DMS53 treated with DMSO at 0.1 percent for 48 hours (cell line): ENCODE measurements around the gene GAPDH.
A peak's percentile ranks its signal among the peaks of the same experiment; 100 is the strongest.
"Not testable (repeated sequence)": the region's sequence is repeated elsewhere in the genome, so short reads cannot be mapped to it uniquely, and the experiment has no call there.

Experiments
- DNase-seq: peaks from one replicate; lab custom pipeline; 2025; ENCODE audit not compliant: unreplicated experiment; lab: John Stamatoyannopoulos, UW

GAPDH gene

DNA sequence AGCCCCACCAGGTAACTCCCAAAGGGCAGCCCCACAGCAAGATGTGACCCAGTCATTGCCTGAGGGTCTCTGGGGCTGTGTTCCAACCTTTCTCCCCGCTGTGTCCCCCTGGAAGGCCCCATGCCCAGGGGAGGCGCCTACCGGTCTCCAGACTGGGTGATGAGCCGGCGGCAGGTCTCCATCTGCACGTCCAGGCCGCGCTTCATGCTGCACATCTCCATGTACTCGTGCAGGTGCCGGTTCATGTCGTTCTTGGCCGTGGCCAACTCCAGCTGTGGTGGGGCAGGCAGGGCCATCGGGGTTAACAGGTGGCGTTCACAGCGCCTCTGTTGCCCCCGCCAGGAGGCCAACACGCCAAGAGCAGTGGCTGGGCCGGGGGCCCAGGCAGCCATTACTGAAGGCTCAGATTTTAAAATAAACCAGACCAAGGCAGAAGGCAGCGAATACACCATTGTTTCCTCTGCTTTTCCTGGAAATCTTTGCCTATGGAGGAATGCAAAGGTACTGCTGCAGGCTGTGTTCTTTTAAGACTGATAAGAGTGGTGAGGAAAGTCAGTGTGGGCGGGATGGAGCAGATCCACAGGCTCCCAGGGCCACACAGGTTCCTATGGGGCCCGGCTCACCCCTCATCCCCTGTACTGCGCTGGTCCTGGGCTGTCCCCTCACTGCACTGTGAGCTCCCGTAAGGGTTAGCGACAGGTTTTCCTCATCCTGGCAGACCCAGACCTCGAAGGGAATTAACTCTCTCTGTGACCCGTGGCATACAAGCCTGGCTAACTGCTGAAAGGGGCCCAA lies 7.3 kb downstream of the GAPDH start:
- no peak for DNase-seq

DNA sequence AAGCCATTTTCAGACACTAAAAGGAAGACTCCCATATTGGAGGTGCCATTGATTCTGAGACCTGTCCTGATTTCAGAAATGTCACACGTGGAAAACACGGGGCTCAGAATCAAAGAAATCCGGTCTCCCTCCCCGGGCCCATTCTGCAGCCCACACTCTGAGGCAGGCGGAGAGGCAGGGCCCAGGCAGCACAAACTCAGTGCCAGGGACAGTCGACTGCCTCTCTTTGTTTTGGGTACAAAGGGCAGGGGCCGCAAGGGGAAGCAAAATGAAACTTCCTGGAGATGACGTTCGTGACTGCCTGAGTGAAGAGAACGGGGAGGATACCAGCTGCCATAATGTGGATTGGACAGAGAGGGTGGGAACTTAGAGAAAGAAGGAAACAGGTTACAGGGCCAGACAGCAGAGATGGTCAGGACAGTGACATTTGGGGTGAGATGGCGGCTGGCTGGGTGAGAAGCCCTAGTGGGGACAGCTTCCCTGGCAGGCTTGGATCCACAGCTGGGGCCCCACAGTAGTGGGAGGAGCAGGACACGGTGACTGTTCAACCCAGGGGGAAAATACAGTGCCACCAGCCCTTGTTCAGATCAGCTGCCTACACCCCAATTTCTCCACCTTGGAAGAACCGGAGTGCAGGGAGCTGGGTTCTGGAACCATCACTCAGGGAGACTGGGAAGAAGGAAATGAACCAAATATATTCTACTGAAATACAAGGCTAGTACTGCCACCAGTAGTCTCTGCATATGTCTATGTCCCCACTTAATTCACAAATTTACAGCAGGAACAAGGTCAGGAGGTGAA lies 8.1 kb downstream of the GAPDH start:
- DNase-seq: peak; percentile 97

DNA sequence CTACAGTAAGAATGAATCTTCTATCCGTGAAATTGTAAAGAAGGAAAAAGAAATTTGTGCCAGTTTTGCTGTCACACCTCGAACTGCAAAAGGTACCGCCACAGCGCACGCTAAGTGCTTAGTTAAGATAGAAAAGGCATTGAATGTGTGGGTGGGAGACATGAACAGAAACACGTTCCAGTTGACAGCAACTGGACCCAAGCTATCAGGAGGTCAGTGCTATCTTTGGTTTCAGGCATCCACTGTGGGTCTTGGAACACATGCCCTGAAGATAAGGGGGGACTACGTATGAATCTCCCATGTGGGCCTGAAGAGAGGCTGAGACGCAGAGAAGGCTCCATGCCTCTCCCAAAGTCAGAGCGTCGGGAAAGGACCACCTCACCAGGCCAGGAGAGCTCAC lies 11.7 kb downstream of the GAPDH start:
- DNase-seq: no peak

DNA sequence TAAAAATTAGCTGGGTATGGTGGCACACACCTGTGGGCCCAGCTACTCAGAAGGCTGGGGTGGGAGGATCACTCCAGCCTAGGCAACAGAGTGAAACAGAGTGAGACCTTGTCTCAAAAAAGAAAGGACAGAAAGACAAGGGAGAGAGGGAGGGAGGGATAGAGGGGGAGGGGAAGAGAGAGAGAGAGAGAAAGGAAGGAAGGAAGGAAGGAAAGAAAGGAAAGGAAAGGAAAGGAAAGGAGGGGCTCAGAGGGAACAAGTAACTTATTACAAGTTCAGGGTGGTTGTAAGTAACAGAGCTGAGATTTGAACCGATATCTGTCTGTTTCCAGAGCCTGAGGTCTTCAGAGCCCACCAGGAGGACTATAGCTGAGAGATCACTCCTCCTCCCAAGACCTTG lies 13.2 kb downstream of the GAPDH start:
- no peak for DNase-seq

DNA sequence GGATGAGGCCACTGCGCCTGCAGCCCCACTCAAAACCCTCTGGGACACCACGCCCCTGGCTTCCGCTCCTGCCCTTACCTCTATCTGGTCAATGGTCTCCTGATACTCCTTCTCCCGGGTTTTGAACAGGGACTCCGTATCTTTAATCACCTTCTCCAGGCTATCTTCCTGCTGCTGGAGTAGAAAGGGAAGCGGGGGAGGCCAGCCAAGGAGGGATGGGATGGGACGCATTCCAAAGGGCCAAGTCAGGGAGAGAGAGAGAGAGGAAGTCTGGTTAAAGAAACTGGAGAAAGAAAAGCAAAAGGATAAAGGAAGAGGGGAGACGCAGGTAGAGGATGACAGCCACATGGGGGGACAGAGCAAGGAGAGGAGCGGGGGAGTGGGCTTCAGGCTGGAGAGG lies 13.7 kb downstream of the GAPDH start:
- no peak for DNase-seq

DNA sequence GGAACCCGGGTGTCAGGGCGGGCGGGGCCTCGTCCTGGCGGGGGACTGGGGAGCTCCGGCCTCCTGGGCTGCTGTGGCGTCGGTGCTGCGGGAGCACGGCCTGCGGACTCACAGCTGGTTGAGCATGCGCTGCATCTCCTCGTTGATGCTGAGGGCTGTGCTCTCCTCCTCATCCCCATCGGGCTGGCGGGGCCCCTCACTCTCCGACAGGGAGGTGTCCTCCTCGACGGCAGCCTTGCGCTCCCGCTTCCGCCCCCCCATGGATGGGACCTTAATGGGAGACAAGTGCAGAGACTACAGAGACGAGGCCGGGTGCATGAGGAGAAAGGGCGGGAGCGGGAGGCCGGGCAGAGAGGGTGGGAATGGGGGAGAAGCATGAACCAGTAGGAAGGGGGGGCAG lies 14.2 kb downstream of the GAPDH start:
- DNase-seq: no peak

DNA sequence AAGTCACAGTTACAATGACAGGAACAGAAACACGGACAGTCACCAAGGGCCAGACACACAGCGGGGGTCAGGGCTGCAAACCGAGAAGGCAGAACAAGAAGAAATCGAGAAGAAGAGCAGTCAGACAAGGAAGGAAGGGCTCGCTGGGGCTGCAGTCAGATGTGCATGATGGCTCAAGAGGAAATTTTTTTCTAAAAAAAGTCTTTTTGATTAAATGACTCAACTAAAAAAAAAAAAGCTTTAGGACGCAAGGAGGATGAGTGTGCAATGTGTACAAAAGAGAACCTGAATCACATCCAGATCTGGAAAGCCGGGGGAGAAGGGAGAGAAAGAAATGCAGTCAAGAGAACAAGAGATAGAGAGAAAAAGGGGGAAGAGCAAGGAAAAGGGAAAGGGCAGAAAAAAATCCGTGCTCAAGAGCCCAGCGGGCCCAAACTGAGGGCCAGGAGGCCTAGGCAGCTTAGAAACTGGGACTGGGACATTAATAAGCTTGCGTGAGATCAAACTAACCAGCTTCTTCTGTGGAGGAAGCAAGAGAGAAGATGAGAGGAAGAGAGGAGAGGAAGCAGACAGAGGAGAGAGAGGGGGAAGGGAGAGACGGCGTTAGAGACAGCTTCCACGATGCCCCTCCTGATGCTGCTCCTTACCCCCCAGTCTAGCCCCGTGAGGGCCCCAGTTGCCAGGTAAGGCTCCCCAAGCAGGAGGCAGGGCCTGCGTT lies 14.8 kb downstream of the GAPDH start:
- DNase-seq: no peak

DNA sequence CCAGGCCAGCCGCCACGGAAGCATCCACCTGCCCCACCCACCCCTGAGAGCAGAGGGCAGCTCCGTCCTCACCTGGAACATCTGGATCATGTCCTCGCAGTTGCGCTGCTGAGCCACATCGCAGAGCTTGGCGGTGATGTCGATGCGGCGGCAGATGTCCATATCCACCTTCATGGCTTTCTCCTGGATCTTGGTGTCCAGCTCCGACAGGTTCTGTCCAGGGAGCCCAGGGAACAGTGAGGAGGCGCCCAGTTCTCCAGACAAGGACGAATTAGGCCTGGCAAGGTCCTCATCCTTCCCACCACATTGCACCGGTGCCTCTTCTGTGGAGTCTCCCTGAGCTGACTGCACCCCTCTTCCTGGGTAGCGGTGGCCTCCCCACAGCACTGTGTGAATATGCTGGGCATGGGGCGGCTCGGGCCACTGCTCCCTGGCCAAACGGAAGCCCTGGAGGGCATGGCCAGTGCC lies 15.4 kb downstream of the GAPDH start:
- DNase-seq: no peak

DNA sequence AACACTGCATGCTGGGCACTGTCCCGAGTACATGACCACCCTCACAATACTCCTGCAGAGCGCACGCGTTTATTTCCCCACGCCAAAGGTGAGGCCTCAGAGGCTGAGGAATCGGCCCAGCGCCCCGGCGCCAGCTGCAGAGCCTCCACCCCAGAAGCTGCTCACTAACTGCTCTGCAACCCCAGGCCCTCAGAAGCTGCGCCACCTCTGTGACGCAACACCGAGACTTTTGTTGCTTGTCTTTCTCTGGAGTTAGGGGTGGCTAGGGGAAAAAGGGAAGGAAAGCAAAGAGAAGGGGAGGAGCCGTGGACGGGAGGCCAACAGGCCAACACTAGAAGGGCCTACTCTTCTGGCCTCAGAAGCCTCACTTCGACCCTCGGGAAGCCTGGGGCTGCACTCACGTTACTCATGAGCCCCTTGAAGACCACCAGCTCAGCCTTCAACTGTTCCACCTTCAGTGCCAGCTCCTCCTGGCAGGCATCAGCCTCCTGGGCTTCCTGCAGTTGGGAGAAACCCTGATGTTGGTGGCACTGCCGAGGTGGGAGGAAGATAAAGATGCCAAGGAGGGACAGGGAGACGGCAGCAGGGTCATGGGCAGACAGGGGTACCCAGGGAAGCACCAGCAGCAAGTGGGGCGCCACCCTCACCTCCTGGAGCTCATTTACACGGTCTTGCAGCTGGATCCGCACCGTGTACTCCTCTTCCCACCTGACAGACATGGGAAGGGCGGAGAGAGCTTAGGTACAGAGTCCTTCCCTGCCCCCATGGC lies 16.2 kb downstream of the GAPDH start:
- DNase-seq: no peak

DNA sequence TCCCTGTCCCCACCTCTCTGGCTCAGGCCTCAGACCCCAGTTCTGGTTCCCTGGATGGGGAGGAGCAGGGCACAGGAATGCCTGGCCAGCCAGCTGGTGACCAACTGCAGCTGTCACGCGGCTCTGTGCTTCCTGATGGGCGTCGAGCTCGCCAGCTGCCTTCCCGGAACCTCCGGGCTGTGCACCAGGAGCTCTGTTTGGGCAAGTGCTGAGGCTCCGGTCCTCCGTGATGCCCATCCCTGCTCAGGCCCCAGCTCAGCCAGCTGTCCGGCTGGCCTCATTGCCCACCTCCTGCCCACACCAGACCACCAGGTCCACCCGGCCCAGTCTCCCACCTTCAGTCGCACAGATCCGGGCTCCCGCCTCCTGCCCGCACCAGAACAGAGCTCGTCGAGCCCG lies 16.7 kb downstream of the GAPDH start:
- no peak for DNase-seq

DNA sequence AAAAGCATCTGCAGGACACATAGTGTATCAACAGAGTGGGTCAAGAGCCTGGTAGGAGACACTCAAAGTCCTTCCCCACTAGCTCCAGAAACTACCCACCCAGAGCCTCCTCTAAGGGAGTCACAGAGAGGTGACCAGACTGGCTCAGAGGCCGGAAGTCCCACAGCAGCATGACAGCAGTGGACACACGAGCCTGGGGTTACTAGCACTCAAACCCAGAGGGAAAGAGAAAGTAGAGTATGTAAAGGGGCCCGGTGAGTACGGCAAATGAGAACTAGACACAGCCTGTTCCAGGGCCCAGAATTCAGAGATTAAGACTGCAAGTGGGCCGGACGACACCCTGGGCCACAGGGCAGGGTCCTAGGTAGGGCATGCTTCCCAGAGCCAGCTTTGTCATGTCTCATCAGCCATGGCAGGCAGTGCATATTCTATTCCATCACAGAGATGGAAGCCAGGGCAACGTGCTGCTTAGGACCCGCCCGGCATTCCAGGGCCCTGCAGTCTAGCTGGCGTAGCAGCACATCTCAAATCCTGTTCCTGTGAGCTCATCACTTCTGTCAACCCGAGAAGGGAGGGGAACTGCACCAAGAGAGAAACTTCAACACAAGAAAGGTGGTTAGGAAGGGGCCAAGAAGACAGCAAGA lies 17.3 kb downstream of the GAPDH start:
- DNase-seq: no peak

DNA sequence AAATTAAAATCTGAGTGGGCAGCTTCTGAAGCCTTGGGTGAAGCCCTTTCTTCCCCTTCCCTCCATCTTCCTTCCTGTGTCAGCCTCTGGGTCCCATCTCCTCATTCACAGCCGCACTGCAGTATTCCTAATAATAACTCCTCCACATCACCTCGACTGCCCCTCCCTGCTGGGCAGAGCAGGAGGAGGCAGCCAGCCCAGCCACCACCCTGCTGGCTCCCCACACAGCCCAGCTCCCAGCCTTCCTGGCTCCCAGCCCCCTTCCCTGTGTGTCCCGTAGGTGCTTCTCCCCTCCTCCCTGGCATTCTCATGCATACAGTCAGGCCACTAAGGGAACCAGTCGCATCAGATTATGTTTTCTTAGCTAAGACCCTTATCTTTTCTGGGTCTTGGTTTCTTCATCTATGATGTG lies 17.8 kb downstream of the GAPDH start:
- DNase-seq: no peak

DNA sequence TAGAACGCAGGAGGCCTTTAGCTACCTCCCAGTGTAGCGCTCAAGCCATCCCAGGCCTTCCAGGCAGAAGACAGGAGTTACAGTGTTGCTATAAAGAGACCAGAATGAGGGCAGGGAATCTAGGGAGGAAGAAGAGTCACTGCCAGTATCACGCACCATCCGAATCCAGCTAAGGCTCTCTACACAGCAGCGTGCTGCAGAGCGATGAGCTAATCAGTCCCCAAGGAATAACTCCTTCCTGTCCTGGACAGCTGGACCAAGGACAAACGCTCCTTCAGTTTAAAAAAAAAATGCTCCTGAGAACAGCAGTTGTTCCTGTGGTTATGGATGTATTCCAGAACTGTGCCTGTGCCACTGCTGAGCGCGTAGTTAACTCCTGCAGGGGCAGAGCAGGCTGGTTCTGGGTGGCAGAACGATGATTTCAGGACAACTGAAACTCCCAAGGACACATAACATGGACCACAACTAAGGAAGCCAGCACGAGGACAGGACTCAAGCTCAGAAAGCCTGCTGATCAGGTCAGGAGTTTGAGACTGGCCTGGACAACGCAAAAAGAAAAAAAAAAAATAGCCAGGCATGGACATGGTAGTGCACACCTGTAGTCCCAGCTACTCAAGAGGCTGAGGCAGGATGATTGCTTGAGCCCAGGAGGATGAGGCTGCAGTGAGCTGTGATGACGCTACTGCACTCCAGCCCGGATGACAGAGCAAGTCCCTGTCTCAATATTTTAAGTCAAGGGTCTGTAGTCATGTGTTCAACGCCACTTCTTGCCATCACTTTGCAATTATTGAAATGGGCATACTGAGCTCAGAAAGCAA lies 18.9 kb downstream of the GAPDH start:
- DNase-seq: no peak

DNA sequence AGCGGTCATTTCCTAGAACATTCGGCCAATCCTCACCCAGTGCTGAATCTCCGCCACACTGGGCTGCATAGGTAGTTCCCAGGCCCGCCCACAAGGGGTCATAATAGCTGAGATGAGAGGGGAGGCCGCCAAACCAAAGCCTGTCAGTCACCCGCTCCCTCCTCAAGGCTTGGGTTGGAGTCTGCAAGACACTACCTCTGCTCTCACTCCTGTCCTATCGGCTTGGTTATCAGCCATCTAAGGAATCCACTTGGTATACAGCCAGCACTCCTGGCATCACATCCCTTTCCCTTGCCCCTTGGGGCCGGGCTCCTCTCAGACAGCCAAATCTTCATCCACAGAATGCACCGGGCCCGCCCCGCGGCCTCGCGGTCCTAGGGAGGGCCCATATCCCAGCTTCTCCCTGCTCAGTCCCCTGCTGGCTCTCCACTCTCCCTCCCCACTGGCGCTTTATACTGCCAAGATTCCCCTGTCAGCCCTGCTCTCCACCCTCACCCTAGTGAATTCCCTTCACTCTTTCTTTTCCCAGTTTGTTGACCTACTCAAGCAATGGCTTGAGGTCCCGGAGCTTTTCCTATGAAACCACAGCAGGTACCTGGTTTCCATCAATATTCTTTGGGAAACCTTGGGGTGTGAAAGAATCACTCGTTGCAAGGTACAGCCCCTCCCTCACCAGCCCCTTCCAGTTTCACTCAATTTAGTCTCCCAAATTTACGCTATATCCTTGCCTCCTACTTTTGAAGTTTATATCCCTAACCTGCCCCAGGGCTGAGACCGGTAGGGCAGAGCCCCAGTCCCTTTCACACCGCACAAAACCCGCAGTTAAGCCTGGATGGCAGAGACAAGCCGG lies 20.1 kb downstream of the GAPDH start:
- DNase-seq: peak; percentile 20

DNA sequence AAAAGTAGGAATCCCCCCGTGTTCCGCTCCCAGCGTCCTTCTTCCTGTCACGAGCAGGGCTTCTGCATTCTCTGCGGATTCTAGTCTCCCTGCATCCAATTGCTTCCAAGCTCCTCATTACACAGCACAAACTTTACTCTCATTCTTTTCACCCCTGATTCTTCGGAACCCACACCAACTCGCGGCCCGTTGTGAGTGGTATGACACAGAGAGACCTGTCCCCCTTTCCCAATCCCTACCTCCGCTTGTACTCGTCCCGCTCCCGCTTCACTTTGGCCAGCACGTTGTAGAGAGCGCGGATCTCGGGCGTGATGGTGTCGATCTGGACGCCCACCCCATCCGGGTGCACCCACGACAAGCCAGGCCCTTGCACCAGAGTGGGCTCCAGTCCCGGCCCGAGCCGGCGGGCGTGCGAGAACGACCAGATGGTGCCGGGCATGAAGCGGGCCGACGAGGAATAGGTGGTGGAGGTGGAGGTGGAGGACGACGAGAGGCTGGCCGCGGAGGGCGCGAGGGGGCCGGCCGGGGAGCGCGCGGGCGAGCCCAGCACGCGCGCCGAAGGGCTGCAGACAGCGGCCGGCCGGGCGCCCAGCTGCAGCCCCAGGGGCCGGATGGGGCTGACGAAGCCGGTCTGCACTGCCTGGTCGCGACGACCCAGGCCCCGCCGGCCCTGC lies 20.8 kb downstream of the GAPDH start:
- no peak for DNase-seq

DNA sequence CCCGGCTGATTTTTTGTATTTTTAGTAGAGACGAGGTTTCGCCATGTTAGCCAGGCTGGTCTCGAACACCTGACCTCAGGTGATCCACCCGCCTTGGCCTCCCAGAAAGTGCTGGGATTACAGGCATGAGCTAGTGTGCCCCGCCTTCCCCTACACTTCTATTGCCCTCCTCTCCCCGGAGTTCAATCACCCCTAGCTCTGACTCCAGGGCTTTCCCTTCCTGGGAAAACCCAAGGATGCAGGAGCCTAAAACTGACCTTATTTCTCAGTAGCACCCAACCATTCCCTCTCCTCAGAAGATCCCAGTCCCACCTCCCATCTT lies 22.1 kb downstream of the GAPDH start:
- DNase-seq: not testable (repeated sequence)

DNA sequence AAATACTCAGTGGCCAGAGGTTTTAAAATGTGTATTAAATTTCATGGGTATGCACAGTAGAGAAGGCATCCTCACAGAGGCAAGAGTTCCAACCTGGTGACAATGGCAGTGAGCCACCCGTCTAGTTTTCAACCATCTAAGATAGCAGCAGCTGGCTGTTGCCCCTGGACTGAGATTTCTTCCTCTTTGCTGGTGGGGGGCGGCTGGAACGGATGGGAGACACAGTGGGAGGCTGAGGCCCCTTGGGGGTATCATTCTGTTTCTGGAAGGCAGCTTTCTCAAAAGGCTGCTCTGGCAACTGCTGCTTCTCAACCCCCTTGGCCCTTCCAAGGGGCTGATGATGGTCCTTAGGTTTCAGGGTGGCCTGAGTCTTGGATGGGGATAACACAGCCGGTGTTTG lies 22.5 kb downstream of the GAPDH start:
- DNase-seq: no peak

DNA sequence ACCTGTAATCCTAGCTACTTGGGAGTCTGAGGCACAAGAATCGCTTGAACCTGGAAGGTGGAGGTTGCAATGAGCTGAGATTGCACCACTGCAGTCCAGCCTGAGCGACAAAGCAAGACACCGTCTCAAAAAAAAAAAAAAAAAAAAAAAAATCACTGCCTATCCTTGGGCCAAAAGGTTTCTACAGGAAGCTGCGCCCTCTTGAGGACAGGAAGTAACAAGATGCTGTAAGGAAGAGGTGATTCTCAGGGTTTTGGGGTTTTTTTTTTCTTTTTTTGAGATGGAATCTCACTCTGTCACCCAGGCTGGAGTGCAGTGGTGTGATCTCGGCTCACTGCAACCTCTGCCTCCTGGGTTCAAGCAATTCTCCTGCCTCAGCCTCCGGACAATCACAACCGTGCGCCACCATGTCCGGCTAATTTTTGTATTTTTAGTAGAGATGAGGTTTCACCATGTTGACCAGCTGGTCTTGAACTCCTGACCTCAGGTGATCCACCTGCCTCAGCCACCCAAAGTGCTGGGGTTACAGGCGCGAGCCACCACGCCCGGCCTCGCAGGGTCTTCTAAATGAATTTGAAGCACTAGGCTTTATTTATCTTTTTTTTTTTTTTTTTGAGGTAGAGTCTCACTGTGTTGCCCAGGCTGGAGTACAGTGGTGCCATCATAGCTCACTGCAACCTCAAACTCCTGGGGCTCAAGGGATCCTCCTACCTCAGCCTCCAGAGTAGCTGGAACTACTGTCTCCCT lies 23.9 kb downstream of the GAPDH start:
- DNase-seq: peak; percentile 42
